H1 (cell line): ENCODE measurements around the gene CD68. TPM values are rescaled to one million over a fixed set of nuclear protein-coding genes. Genes with fewer than 3 reads are reported as not detected.

Experiments
- CTCF ChIA-PET: fragments of 300-600 bp; sonication (Branson Sonifier 250); formaldehyde crosslinking; loops from one replicate; lab custom pipeline; 2021; ENCODE audit not compliant: partially characterized antibody; lab: Charles Lee
- POLR2A ChIA-PET: fragments of 300-600 bp; sonication (Branson Sonifier 250); formaldehyde crosslinking; loops from one replicate; lab custom pipeline; 2021; ENCODE audit warnings: inconsistent platforms; ENCODE audit not compliant: partially characterized antibody; lab: Charles Lee
- DNase-seq, 2 experiments: peaks; one replicate each; pipeline versions ENCODE4 v3.0.0 to v3.0.0-alpha.2; 2010 to 2022; ENCODE audit warnings: low spot score in 2 of 2, low read depth in 1 of 2, mixed read lengths in 1 of 2
- FAIRE-seq: peaks from 2 replicates; lab custom pipeline; 2011; peaks lifted over from hg19 to GRCh38; lab: Jason Lieb, UNC
- H2AFZ ChIP-seq: 2 replicates; pipeline ENCODE4 v1.8.1; 2012; ENCODE audit warnings: low read length, inconsistent platforms
- H2AK5ac ChIP-seq: 2 replicates; pipeline ENCODE4 v1.6.1; 2013; ENCODE audit warnings: low read depth, low read length
- H2BK120ac ChIP-seq: replicated peaks from 2 replicates; pipeline ENCODE3; 2013; ENCODE audit warnings: low read depth, low read length, inconsistent platforms
- H2BK12ac ChIP-seq: 2 replicates; pipeline ENCODE4 v1.6.1; 2013; ENCODE audit warnings: low read depth, low read length
- H2BK15ac ChIP-seq: 2 replicates; pipeline ENCODE4 v1.6.1; 2013; ENCODE audit warnings: low read length
- H2BK20ac ChIP-seq: 2 replicates; pipeline ENCODE4 v1.6.1; 2013; ENCODE audit warnings: low read length
- H2BK5ac ChIP-seq: 2 replicates; pipeline ENCODE4 v1.6.1; 2013; ENCODE audit warnings: low read depth, low read length
- H3K14ac ChIP-seq: 2 replicates; pipeline ENCODE4 v1.6.1; 2013; ENCODE audit warnings: inconsistent platforms; ENCODE audit not compliant: insufficient read length
- H3K18ac ChIP-seq: 2 replicates; pipeline ENCODE4 v1.6.1; 2013; ENCODE audit warnings: low read length; ENCODE audit errors: extremely low read depth
- H3K23ac ChIP-seq: 2 replicates; pipeline ENCODE4 v1.6.1; 2013; ENCODE audit warnings: inconsistent platforms; ENCODE audit not compliant: insufficient read length
- H3K23me2 ChIP-seq: 2 replicates; pipeline ENCODE4 v1.6.1; 2013; ENCODE audit warnings: low read depth, low read length
- H3K27ac ChIP-seq: 2 replicates; pipeline ENCODE4 v1.6.1; 2011; ENCODE audit warnings: low read depth, low read length, inconsistent platforms
- H3K27me3 ChIP-seq, 4 experiments: replicated peaks in 1 of 4; 1 replicate in 1 of 4; 2 replicates in 3 of 4; pipeline versions ENCODE4 v1.6.1 to v1.8.1; 2011 to 2013; ENCODE audit warnings: low read length in 3 of 4, mild to moderate bottlenecking in 3 of 4, inconsistent platforms in 2 of 4, mixed read lengths in 2 of 4, moderate library complexity in 1 of 4; ENCODE audit not compliant: control insufficient read depth in 3 of 4, insufficient read depth in 3 of 4; ENCODE audit errors: extremely low read depth in 1 of 4
- H3K36me3 ChIP-seq, 4 experiments: 2 replicates each; pipeline versions ENCODE4 v1.6.1 to v1.8.1; 2011 to 2013; ENCODE audit warnings: mild to moderate bottlenecking in 4 of 4, low read length in 3 of 4, moderate library complexity in 2 of 4, control low read depth in 1 of 4, inconsistent platforms in 1 of 4; ENCODE audit not compliant: insufficient read depth in 4 of 4, control insufficient read depth in 2 of 4
- H3K4ac ChIP-seq: replicated peaks from 2 replicates; pipeline ENCODE3; 2013; ENCODE audit warnings: low read length, low read depth, mixed read lengths, inconsistent platforms; ENCODE audit not compliant: insufficient read length
- H3K4me1 ChIP-seq, 4 experiments: replicated peaks in 1 of 4; 1 replicate in 1 of 4; 2 replicates in 3 of 4; pipeline versions ENCODE4 v1.6.1 to v1.8.1; 2011 to 2013; ENCODE audit warnings: low read length in 3 of 4, inconsistent platforms in 2 of 4, mixed read lengths in 1 of 4; ENCODE audit not compliant: insufficient read depth in 4 of 4, control insufficient read depth in 3 of 4
- H3K4me2 ChIP-seq, 2 experiments: 2 replicates each; pipeline versions ENCODE4 v1.6.1 to v1.8.1; 2011 to 2013; ENCODE audit warnings: low read depth in 2 of 2, low read length in 2 of 2, control low read depth in 1 of 2, inconsistent platforms in 1 of 2, mild to moderate bottlenecking in 1 of 2; ENCODE audit not compliant: insufficient read depth in 1 of 2
- H3K4me3 ChIP-seq, 4 experiments: fragments of 200-600, 300-600 bp in 1 of 4; sonication (generic), shearing (Covaris generic), sonication (Bioruptor Twin) in 1 of 4; 2 replicates each; pipeline versions ENCODE4 v1.5.1 to v1.8.1; 2011 to 2016; ENCODE audit warnings: low read length in 4 of 4, low read depth in 3 of 4, control low read depth in 2 of 4, inconsistent platforms in 2 of 4, mild to moderate bottlenecking in 2 of 4, mixed read lengths in 1 of 4, moderate library complexity in 1 of 4; ENCODE audit not compliant: insufficient read depth in 2 of 4; ENCODE audit errors: extremely low read depth in 1 of 4
- H3K56ac ChIP-seq: replicated peaks from 2 replicates; pipeline ENCODE3; 2013; ENCODE audit warnings: low read depth, mild to moderate bottlenecking, mixed read lengths, low read length, inconsistent platforms; ENCODE audit not compliant: insufficient read length
- H3K79me1 ChIP-seq: 2 replicates; pipeline ENCODE4 v1.6.1; 2013; ENCODE audit warnings: low read depth, low read length, control low read depth
- H3K79me2 ChIP-seq, 2 experiments: 2 replicates each; pipeline versions ENCODE4 v1.6.1 to v1.8.1; 2012 to 2013; ENCODE audit warnings: low read length in 2 of 2, mild to moderate bottlenecking in 2 of 2, inconsistent platforms in 1 of 2; ENCODE audit not compliant: insufficient read depth in 2 of 2, control insufficient read depth in 1 of 2
- H3K9ac ChIP-seq, 4 experiments: replicated peaks in 1 of 4; 1 replicate in 1 of 4; 2 replicates in 3 of 4; pipeline versions ENCODE4 v1.6.1 to v1.8.1; 2011 to 2013; ENCODE audit warnings: low read depth in 3 of 4, low read length in 3 of 4, control low read depth in 2 of 4, mild to moderate bottlenecking in 2 of 4, moderate library complexity in 2 of 4, inconsistent platforms in 1 of 4; ENCODE audit errors: extremely low read depth in 1 of 4
- H3K9me3 ChIP-seq, 2 experiments: 2 replicates each; pipeline versions ENCODE4 v1.6.1 to v1.8.1; 2012 to 2013; ENCODE audit warnings: mild to moderate bottlenecking in 2 of 2, moderate library complexity in 2 of 2, control low read depth in 1 of 2, inconsistent platforms in 1 of 2, low read depth in 1 of 2, low read length in 1 of 2, mixed read lengths in 1 of 2; ENCODE audit not compliant: insufficient read depth in 2 of 2
- H4K20me1 ChIP-seq, 2 experiments: replicated peaks in 1 of 2; 2 replicates each; pipeline versions ENCODE3 to v1.8.1; 2011 to 2013; ENCODE audit warnings: inconsistent platforms in 2 of 2, low read length in 2 of 2, mild to moderate bottlenecking in 1 of 2; ENCODE audit not compliant: insufficient read depth in 2 of 2, control insufficient read depth in 1 of 2
- H4K5ac ChIP-seq: 2 replicates; pipeline ENCODE4 v1.6.1; 2013; ENCODE audit warnings: low read length, low read depth, mixed read lengths, inconsistent platforms; ENCODE audit not compliant: insufficient read length
- H4K8ac ChIP-seq: 2 replicates; pipeline ENCODE4 v1.8.0; 2013; ENCODE audit warnings: mild to moderate bottlenecking, moderate library complexity, low read length, inconsistent platforms; ENCODE audit not compliant: insufficient read depth; ENCODE audit errors: extremely low read depth
- H4K91ac ChIP-seq: replicated peaks from 2 replicates; pipeline ENCODE3; 2013; ENCODE audit warnings: low read length, mixed read lengths, inconsistent platforms; ENCODE audit not compliant: insufficient read length
- ASH2L ChIP-seq: fragments of 200-600, 300-600 bp; sonication (generic); IDR thresholded peaks from one replicate; pipeline ENCODE4 v1.7.1; 2017; ENCODE audit warnings: low read length
- ATF3 ChIP-seq: IDR thresholded peaks from 2 replicates; pipeline ENCODE4 v1.6.1; 2011; ENCODE audit warnings: low read depth, mild to moderate bottlenecking, low read length; ENCODE audit not compliant: insufficient read depth
- BACH1 ChIP-seq: IDR thresholded peaks from 2 replicates; pipeline ENCODE4 v1.6.1; 2012; ENCODE audit warnings: low read length, improper control_type of control experiment
- CREB1 ChIP-seq: IDR thresholded peaks from 2 replicates; pipeline ENCODE4 v1.6.1; 2012; ENCODE audit warnings: inconsistent platforms
- CTBP2 ChIP-seq: IDR thresholded peaks from 2 replicates; pipeline ENCODE4 v1.7.0; 2011; ENCODE audit warnings: borderline replicate concordance, mild to moderate bottlenecking, moderate library complexity, mixed read lengths, low read length; ENCODE audit not compliant: insufficient read depth, insufficient read length
- CTCF ChIP-seq, 3 experiments: IDR thresholded peaks; 1 replicate in 2 of 3; 2 replicates in 1 of 3; pipeline versions ENCODE4 v1.5.1 to v1.6.1; 2011; ENCODE audit warnings: low read length in 3 of 3, mild to moderate bottlenecking in 3 of 3, inconsistent platforms in 2 of 3, low read depth in 1 of 3, moderate library complexity in 1 of 3; ENCODE audit not compliant: insufficient read depth in 1 of 3; ENCODE audit errors: control extremely low read depth in 1 of 3
- POLR2AphosphoS5 ChIP-seq: IDR thresholded peaks from 2 replicates; pipeline ENCODE4 v1.6.1; 2011; ENCODE audit warnings: low read depth, low read length
- RFX5 ChIP-seq: IDR thresholded peaks from 2 replicates; pipeline ENCODE4 v1.6.1; 2011; ENCODE audit warnings: low read depth, low read length, improper control_type of control experiment, borderline replicate concordance
- SAP30 ChIP-seq: fragments of 300-600 bp; sonication (generic); IDR thresholded peaks from 2 replicates; pipeline ENCODE4 v1.7.1; 2012; ENCODE audit warnings: low read length, moderate library complexity, mild to moderate bottlenecking, inconsistent platforms; ENCODE audit not compliant: insufficient read depth, insufficient replicate concordance
- SUZ12 ChIP-seq: fragments of 200-600 bp; sonication (generic); IDR thresholded peaks from 2 replicates; pipeline ENCODE4 v1.6.1; 2012; ENCODE audit warnings: mild to moderate bottlenecking, inconsistent platforms, low read length, moderate library complexity, mixed read lengths
- TEAD4 ChIP-seq: IDR thresholded peaks from 2 replicates; pipeline ENCODE4 v1.6.1; 2012; ENCODE audit warnings: low read depth, low read length, inconsistent platforms, mixed read lengths
- WGBS, 2 experiments: shearing (Covaris generic) in 1 of 2; methylation state at CpG; one replicate each; pipeline versions ENCODE4 v1.1.6 to v1.1.7; 2013 to 2015; ENCODE audit warnings: low lambda C conversion rate in 2 of 2, mixed read lengths in 2 of 2, inconsistent platforms in 1 of 2, low coverage in 1 of 2, missing lambda C conversion rate in 1 of 2; ENCODE audit not compliant: insufficient replicate concordance in 2 of 2, insufficient coverage in 1 of 2, insufficient read length in 1 of 2; ENCODE audit errors: extremely low coverage in 1 of 2, missing lambda C conversion rate in 1 of 2; 5-methylcytosine and 5-hydroxymethylcytosine counted together
- polyA plus RNA-seq, 7 experiments: library from polyadenylated mRNA; depleted of rRNA in 3 of 7; stranded (reverse) in 5 of 7; unstranded in 2 of 7; fragments of >200 nt in 5 of 7; fragments of 200-250 nt in 2 of 7; gene quantifications; 1 replicate in 5 of 7; 2 replicates in 1 of 7; 4 replicates in 1 of 7; pipeline versions ENCODE4 v1.2.1 to v1.2.3, GENCODE V29; 2011 to 2013; ENCODE audit warnings: missing spikeins in 2 of 7, mixed read lengths in 2 of 7
- total RNA-seq: library from RNA; stranded (reverse); fragmentation: NEBNext Ultra II Directional; extraction: Animal tissue kit (Norgen Biotek cat#: 25700); gene quantifications from 2 replicates; pipeline ENCODE4 v1.2.1, GENCODE V29; 2021

CD68 gene
- total and polyA plus RNA-seq, 2 of the 8 experiments (the other 6 are each of a cell fraction or from before 2014, with no cell fraction given) = 0.18 TPM; not detected in 1

GRCh38 chr17:7623661-7624060 is 44.2 kb downstream of the CD68 start:
- Histone ChIP-seq H3K56ac (no peak overlapping the region), H4K5ac (no peak overlapping the region), H4K8ac (no peak overlapping the region), H3K23me2 (peaks cover 8% of the 10 kb centered on the region), H3K4me3 (no peak overlapping the region), H2BK15ac (no peak overlapping the region), H2BK120ac (no peak overlapping the region), H3K27ac (no peak overlapping the region), H3K4me1 (peaks cover 2 to 7% (median 4%) of the 10 kb centered on the region in 4 experiments; a peak in 5 of 7 replicates), H3K23ac (no peak overlapping the region), H4K91ac (no peak overlapping the region), H3K9ac (no peak overlapping the region), H3K27me3 (no peaks in the 10 kb centered on the region), H3K4me2 (no peak overlapping the region), H3K79me1 (peaks cover 2% of the 10 kb centered on the region; the same call in 1 of the 2 replicates), H3K9me3 (no peaks in the 10 kb centered on the region), H2BK20ac (no peak overlapping the region), H2AK5ac (no peak overlapping the region), H3K36me3 (peaks cover 0 to 4% (median 0%) of the 10 kb centered on the region in 4 experiments; a peak in 1 of 8 replicates), H2BK12ac (no peak overlapping the region), H4K20me1 (no peaks in the 10 kb centered on the region), H2BK5ac (no peak overlapping the region), H3K4ac (no peak overlapping the region), H3K79me2 (peaks cover 0 to 3% of the 10 kb centered on the region in 2 experiments; a peak in 1 of 4 replicates), H3K14ac (no peak overlapping the region), H3K18ac (no peak overlapping the region), H2AFZ (no peak overlapping the region)
- ChIA-PET CTCF (interaction anchor here (0.6 to 13.4 kb wide), 4 partner anchors 9 to 77 kb away, joined by 3 to 92 read pairs (median 6); partner anchors contain the start of gene SHBG), POLR2A (interaction anchor here (0.6 to 79.4 kb wide), 4 partner anchors 15 to 83 kb away, joined by 3 to 2272 read pairs (median 4); partner anchors contain the start of genes ATP1B2, TP53 and WRAP53)
- FAIRE-seq = no peak
- no peak for DNase-seq
- TF ChIP-seq ASH2L (no peak), TEAD4 (no peak), CTCF (IDR thresholded peaks at IDR 0.05; ENCODE audit: control extremely low read depth in 1 of 3, insufficient read depth in 1 of 3, low read depth in 1 of 3, low read length in 3 of 3) (no peak), SUZ12 (no peak), POLR2AphosphoS5 (no peak), CREB1 (no peak), ATF3 (no peak), RFX5 (no peak), BACH1 (no peak), SAP30 (no peak), CTBP2 (no peak)
- 92% methylated on average over 5 of the region's 5 CpGs; no CpG with 5 or more reads in 1 of the 2 experiments for WGBS, 2 experiments
